GM23248 (cell line): Measurements from ENCODE around the gene PERP. TPM values are rescaled to one million over a fixed set of nuclear protein-coding genes. Genes with fewer than 3 reads are reported as not detected.

ENCODE experiments used
- DNase-seq: peaks from one replicate; pipeline ENCODE4 v3.0.0-alpha.2; 2015
- H2AFZ ChIP-seq: fragments of 200-600 bp; sonication (generic); 2 replicates; pipeline ENCODE4 v1.6.1; 2016; ENCODE audit warnings: antibody characterized with exemption
- H3F3A ChIP-seq: fragments of 200-600 bp; sonication (generic); 2 replicates; pipeline ENCODE4 v1.6.1; 2016; ENCODE audit warnings: mild to moderate bottlenecking, antibody characterized with exemption, mixed run types; ENCODE audit not compliant: insufficient read depth
- H3K27ac ChIP-seq: fragments of 200-600 bp; sonication (generic); 2 replicates; pipeline ENCODE4 v1.5.1; 2016; ENCODE audit warnings: mild to moderate bottlenecking
- H3K27me3 ChIP-seq: fragments of 200-600 bp; sonication (generic); replicated peaks from 2 replicates; pipeline ENCODE4 v1.6.1; 2016; ENCODE audit warnings: mild to moderate bottlenecking; ENCODE audit not compliant: insufficient read depth
- H3K36me3 ChIP-seq: fragments of 200-600 bp; sonication (generic); 2 replicates; pipeline ENCODE4 v1.6.1; 2016; ENCODE audit warnings: low read depth, mild to moderate bottlenecking
- H3K4me1 ChIP-seq: fragments of 200-600 bp; sonication (generic); 2 replicates; pipeline ENCODE4 v1.6.1; 2016; ENCODE audit warnings: mild to moderate bottlenecking; ENCODE audit not compliant: insufficient read depth
- H3K4me2 ChIP-seq: fragments of 200-600 bp; sonication (generic); one replicate; pipeline ENCODE4 v1.6.1; 2016; ENCODE audit warnings: mild to moderate bottlenecking; ENCODE audit not compliant: unreplicated experiment
- H3K4me3 ChIP-seq: fragments of 200-600 bp; sonication (generic); 2 replicates; pipeline ENCODE4 v1.5.1; 2016; ENCODE audit warnings: mild to moderate bottlenecking
- H3K79me2 ChIP-seq: fragments of 200-600 bp; sonication (generic); 2 replicates; pipeline ENCODE4 v1.6.1; 2016; ENCODE audit warnings: mild to moderate bottlenecking; ENCODE audit not compliant: insufficient read depth
- H3K9ac ChIP-seq: fragments of 200-600 bp; sonication (generic); 2 replicates; pipeline ENCODE4 v1.6.1; 2016; ENCODE audit warnings: mild to moderate bottlenecking
- H3K9me2 ChIP-seq: fragments of 200-600 bp; sonication (generic); 2 replicates; pipeline ENCODE4 v1.6.1; 2016; ENCODE audit warnings: mixed run types, mild to moderate bottlenecking, moderate library complexity; ENCODE audit not compliant: insufficient read depth
- H3K9me3 ChIP-seq: fragments of 200-600 bp; sonication (generic); one replicate; pipeline ENCODE4 v1.6.1; 2017; ENCODE audit warnings: low read depth
- H4K20me1 ChIP-seq: fragments of 200-600 bp; sonication (generic); 2 replicates; pipeline ENCODE4 v1.6.0; 2016; ENCODE audit not compliant: insufficient read depth
- EZH2 ChIP-seq: fragments of 200-600 bp; sonication (generic); IDR thresholded peaks from 2 replicates; pipeline ENCODE4 v1.6.1; 2018; ENCODE audit warnings: antibody characterized with exemption, mild to moderate bottlenecking; ENCODE audit not compliant: insufficient read depth, poor library complexity, severe bottlenecking
- EZH2phosphoT487 ChIP-seq: fragments of 200-600 bp; sonication (generic); IDR thresholded peaks from 2 replicates; pipeline ENCODE4 v1.6.1; 2018; ENCODE audit warnings: antibody characterized with exemption, moderate library complexity, mild to moderate bottlenecking, low read depth; ENCODE audit not compliant: insufficient read depth
- WGBS, 2 experiments: methylation state at CpG; one replicate each; pipeline ENCODE4 v1.1.6; 2015 to 2017; ENCODE audit warnings: low lambda C conversion rate in 2 of 2, low coverage in 1 of 2; ENCODE audit errors: missing lambda C conversion rate in 2 of 2; 5-methylcytosine and 5-hydroxymethylcytosine counted together
- in situ Hi-C: fragments of 300-500 bp; cut with MboI; formaldehyde crosslinking; loops from 2 replicates; pipeline ENCODE4 v1.15.0; 2020
- polyA plus RNA-seq: library from polyadenylated mRNA; unstranded; fragments of >200 nt; fragmentation: Nextera tagmentation; extraction: Ambion mirVana; gene quantifications from 2 replicates; pipeline ENCODE4 v1.2.1, GENCODE V29; 2016
- total RNA-seq: library from RNA; depleted of rRNA; stranded (reverse); fragments of >200 nt; shearing (Covaris generic); gene quantifications from 2 replicates; pipeline ENCODE4 v1.2.3, GENCODE V29; 2014

PERP gene
- total and polyA plus RNA-seq, 2 experiments from 2014 or later, result 28.5 to 45.7 TPM

DNA sequence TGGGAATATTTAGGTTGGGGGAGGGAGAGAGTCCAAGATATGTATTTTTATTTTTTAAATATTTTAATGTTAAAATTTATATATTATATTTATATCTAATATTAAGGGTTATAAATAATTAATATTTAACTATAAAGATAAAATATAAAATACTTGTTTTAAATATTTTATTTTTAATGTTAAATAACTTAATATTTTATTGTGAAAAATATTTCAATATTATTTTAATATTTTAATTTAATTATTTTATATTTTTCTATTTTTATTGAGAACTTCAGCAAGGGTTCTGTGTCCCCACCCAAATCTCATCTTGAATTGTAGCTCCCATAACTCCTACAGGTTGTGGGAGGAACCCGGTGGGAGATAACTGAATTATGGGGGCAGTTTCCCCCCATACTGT lies 34.0 kb downstream of the PERP start:
- Histone ChIP-seq H3K27ac (no peak overlapping the region), H3K4me1 (no peaks in the 10 kb centered on the region), H3K27me3 (peaks cover 7% of the 10 kb centered on the region; the same call in 1 of the 2 replicates), H3K4me2 (no peak overlapping the region), H3K79me2 (no peaks in the 10 kb centered on the region), H3K9me3 (no peaks in the 10 kb centered on the region), H3K4me3 (no peak overlapping the region), H2AFZ (no peak overlapping the region), H3F3A (no peaks in the 10 kb centered on the region), H3K9ac (no peak overlapping the region), H3K9me2 (no peaks in the 10 kb centered on the region), H3K36me3 (no peaks in the 10 kb centered on the region), H4K20me1 (no peaks in the 10 kb centered on the region)
- 53 to 73% methylated on average over 1 of the region's 1 CpG for WGBS, 2 experiments
- in situ Hi-C loops, result no loop called here
- TF ChIP-seq EZH2, result no peak
- TF ChIP-seq EZH2phosphoT487, result no peak
- DNase-seq, result no peak

DNA sequence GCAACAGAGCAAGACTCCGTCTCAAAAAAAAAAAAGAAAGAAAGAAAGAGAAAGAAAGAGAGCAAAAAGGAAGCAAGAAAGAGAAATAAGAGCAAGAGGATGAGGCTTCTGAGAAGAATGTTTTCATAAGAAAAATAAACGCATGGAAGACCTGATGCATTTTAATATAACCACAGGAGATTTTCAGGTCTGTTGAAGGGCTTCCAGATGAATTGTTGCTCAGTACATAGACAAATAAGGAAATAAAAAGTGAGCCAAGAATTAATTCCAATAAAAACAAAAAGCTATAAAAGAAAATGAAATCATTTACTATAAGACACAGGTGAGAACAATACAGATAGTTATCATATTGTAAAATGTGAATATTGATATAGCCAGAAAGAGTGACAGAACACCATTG lies 43.5 kb downstream of the PERP start:
- H3K4me3 ChIP-seq, result no peak overlapping the region
- no peaks in the 10 kb centered on the region for H3K79me2 ChIP-seq
- peaks cover 4% of the 10 kb centered on the region for H3K27me3 ChIP-seq
- DNase-seq, result no peak
- in situ Hi-C loops, result no loop called here
- H3K9me3 ChIP-seq, result no peaks in the 10 kb centered on the region
- TF ChIP-seq EZH2phosphoT487 (no peak), EZH2 (no peak)
- H3K9ac ChIP-seq, result no peak overlapping the region
- no peak overlapping the region for H3K4me2 ChIP-seq
- H3K4me1 ChIP-seq, result no peaks in the 10 kb centered on the region
- H3K36me3 ChIP-seq, result no peaks in the 10 kb centered on the region
- no peaks in the 10 kb centered on the region for H4K20me1 ChIP-seq
- H3K27ac ChIP-seq, result no peak overlapping the region
- no peak overlapping the region for H2AFZ ChIP-seq
- H3K9me2 ChIP-seq, result no peaks in the 10 kb centered on the region
- WGBS, 2 experiments, result 61 to 75% methylated on average over 2 of the region's 2 CpGs
- no peaks in the 10 kb centered on the region for H3F3A ChIP-seq

GRCh38 chr6:138054982-138055381 lies 52.2 kb downstream of the PERP start:
- DNase-seq, result no peak
- no peaks in the 10 kb centered on the region for H3K4me1 ChIP-seq
- 0% methylated on average over 1 of the region's 1 CpG for WGBS, 2 experiments

GRCh38 chr6:138052783-138053182 lies 54.4 kb downstream of the PERP start:
- no peak for DNase-seq
- no peak for TF ChIP-seq EZH2
- no peak for TF ChIP-seq EZH2phosphoT487

More at GRCh38 chr6:138054982-138055381, 52.2 kb downstream of the PERP start:
- H3K36me3 ChIP-seq, result no peaks in the 10 kb centered on the region
- H3K4me2 ChIP-seq, result no peak overlapping the region
- in situ Hi-C loops, result no loop called here
- no peaks in the 10 kb centered on the region for H3K27me3 ChIP-seq
- H3K4me3 ChIP-seq, result no peak overlapping the region
- H3K9me3 ChIP-seq, result no peaks in the 10 kb centered on the region
- no peak overlapping the region for H2AFZ ChIP-seq
- no peak overlapping the region for H3K9ac ChIP-seq
- no peak overlapping the region for H3K27ac ChIP-seq
- TF ChIP-seq EZH2phosphoT487, result no peak
- no peak for TF ChIP-seq EZH2
- H3K9me2 ChIP-seq, result no peaks in the 10 kb centered on the region
- H4K20me1 ChIP-seq, result no peaks in the 10 kb centered on the region
- H3K79me2 ChIP-seq, result no peaks in the 10 kb centered on the region
- H3F3A ChIP-seq, result no peaks in the 10 kb centered on the region

GRCh38 chr6:138044972-138045371 lies 62.2 kb downstream of the PERP start:
- Histone ChIP-seq H4K20me1 (no peaks in the 10 kb centered on the region), H3K27me3 (no peaks in the 10 kb centered on the region), H3F3A (no peaks in the 10 kb centered on the region), H3K27ac (no peak overlapping the region), H3K4me1 (no peaks in the 10 kb centered on the region), H3K9me3 (no peaks in the 10 kb centered on the region), H3K9ac (no peak overlapping the region), H3K9me2 (no peaks in the 10 kb centered on the region), H2AFZ (no peak overlapping the region), H3K36me3 (no peaks in the 10 kb centered on the region), H3K4me3 (no peak overlapping the region), H3K79me2 (no peaks in the 10 kb centered on the region), H3K4me2 (no peak overlapping the region)
- in situ Hi-C loops, result no loop called here
- TF ChIP-seq EZH2 (no peak), EZH2phosphoT487 (no peak)
- 50 to 67% methylated on average over 1 of the region's 1 CpG for WGBS, 2 experiments
- no peak for DNase-seq

More at GRCh38 chr6:138052783-138053182, 54.4 kb downstream of the PERP start:
- H3K9ac ChIP-seq, result no peak overlapping the region
- H3K36me3 ChIP-seq, result no peaks in the 10 kb centered on the region
- no peaks in the 10 kb centered on the region for H3K9me2 ChIP-seq
- H3K9me3 ChIP-seq, result no peaks in the 10 kb centered on the region
- no peaks in the 10 kb centered on the region for H3K27me3 ChIP-seq
- H3K27ac ChIP-seq, result no peak overlapping the region
- H3K4me1 ChIP-seq, result no peaks in the 10 kb centered on the region
- no peaks in the 10 kb centered on the region for H4K20me1 ChIP-seq
- in situ Hi-C loops, result no loop called here
- 87 to 91% methylated on average over 3 of the region's 3 CpGs for WGBS, 2 experiments
- H2AFZ ChIP-seq, result no peak overlapping the region
- no peak overlapping the region for H3K4me2 ChIP-seq
- no peak overlapping the region for H3K4me3 ChIP-seq
- no peaks in the 10 kb centered on the region for H3K79me2 ChIP-seq
- no peaks in the 10 kb centered on the region for H3F3A ChIP-seq
